Measurements from ENCODE around the gene GMDS. TPM values are rescaled to one million over a fixed set of nuclear protein-coding genes. Genes with fewer than 3 reads are reported as not detected.

The GMDS gene
- total and polyA plus RNA-seq, 2 experiments from 2014 or later: 30.1 to 36.5 TPM

GRCh38 chr6:1703091-1703855, 542.1 kb downstream of the GMDS start:
- 0 out of 3 replicates have a peak, but pooled peaks cover 7% of the 10 kb centered on the region for H3K4me1 Mint-ChIP-seq

GRCh38 chr6:1702580-1703051, 542.8 kb downstream of the GMDS start:
- Histone ChIP-seq H2AFZ (no peak overlapping the region), H3K4me1 (ENCODE audit: insufficient read depth) (no peaks in the 10 kb centered on the region), H3F3A (replicated peaks; ENCODE audit: low read depth) (no peaks in the 10 kb centered on the region), H3K4me3 (no peak overlapping the region), H3K27ac (ENCODE audit: low read depth) (no peak overlapping the region), H3K27me3 (ENCODE audit: insufficient read depth) (no peaks in the 10 kb centered on the region), H3K9me2 (ENCODE audit: insufficient read depth) (no peaks in the 10 kb centered on the region), H4K20me1 (replicated peaks; ENCODE audit: insufficient read depth) (no peaks in the 10 kb centered on the region), H3K79me2 (replicated peaks; ENCODE audit: insufficient read depth) (no peaks in the 10 kb centered on the region), H3K4me2 (no peak overlapping the region), H3K36me3 (ENCODE audit: insufficient read depth) (no peaks in the 10 kb centered on the region)
- H3K9me3 Mint-ChIP-seq: peaks cover 3% of the 10 kb centered on the region; the same call in 1 of the 3 replicates
- H3K4me1 Mint-ChIP-seq: 0 out of 3 replicates have a peak, but pooled peaks cover 7% of the 10 kb centered on the region
- DNase-seq (ENCODE audit: low spot score) (no peak), ATAC-seq (no peak)
- peak overlapping the region; percentile 26; the same call in 1 of the 2 replicates for H3K27ac Mint-ChIP-seq
- H3K4me3 Mint-ChIP-seq: no peak overlapping the region
- no peaks in the 10 kb centered on the region for H3K36me3 Mint-ChIP-seq (ENCODE audit: low read depth)
- peaks cover 5% of the 10 kb centered on the region for H3K27me3 Mint-ChIP-seq (ENCODE audit: insufficient read depth, low read depth, poor library complexity)
- TF ChIP-seq CTCF (conservative IDR thresholded peaks at IDR 0.05; ENCODE audit: low read depth in 2 of 2) (no peak), ZNF114 (CRISPR knock-in tag; IDR thresholded peaks at IDR 0.05) (no peak), JUNB (IDR thresholded peaks at IDR 0.05; ENCODE audit: unreplicated experiment) (no peak), POLR2AphosphoS5 (IDR thresholded peaks at IDR 0.05; ENCODE audit: low read depth) (no peak), ZNF331 (CRISPR knock-in tag; IDR thresholded peaks at IDR 0.05; ENCODE audit: low read depth) (no peak), CREB1 (CRISPR knock-in tag; IDR thresholded peaks at IDR 0.05; ENCODE audit: low read depth) (no peak), EZH2 (IDR thresholded peaks at IDR 0.05; ENCODE audit: low read depth, unreplicated experiment) (no peak), REST (IDR thresholded peaks at IDR 0.05; ENCODE audit: unreplicated experiment) (no peak), STAT1 (IDR thresholded peaks at IDR 0.05; ENCODE audit: unreplicated experiment) (no peak), NANOG (IDR thresholded peaks at IDR 0.05; ENCODE audit: borderline replicate concordance) (no peak), EZH2phosphoT487 (IDR thresholded peaks at IDR 0.05; ENCODE audit: unreplicated experiment) (no peak), ETS1 (IDR thresholded peaks at IDR 0.05) (no peak)

More at GRCh38 chr6:1703091-1703855, 542.1 kb downstream of the GMDS start:
- H3K27me3 Mint-ChIP-seq (ENCODE audit: insufficient read depth, low read depth, poor library complexity): peaks cover 5% of the 10 kb centered on the region
- H3K9me3 Mint-ChIP-seq: peaks cover 3% of the 10 kb centered on the region; the same call in 1 of the 3 replicates
- H3K4me3 Mint-ChIP-seq: no peak overlapping the region
- Histone ChIP-seq H4K20me1 (replicated peaks; ENCODE audit: insufficient read depth) (no peaks in the 10 kb centered on the region), H3K27ac (ENCODE audit: low read depth) (no peak overlapping the region), H2AFZ (no peak overlapping the region), H3K9me2 (ENCODE audit: insufficient read depth) (no peaks in the 10 kb centered on the region), H3F3A (replicated peaks; ENCODE audit: low read depth) (no peaks in the 10 kb centered on the region), H3K4me1 (ENCODE audit: insufficient read depth) (no peaks in the 10 kb centered on the region), H3K36me3 (ENCODE audit: insufficient read depth) (no peaks in the 10 kb centered on the region), H3K4me2 (no peak overlapping the region), H3K79me2 (replicated peaks; ENCODE audit: insufficient read depth) (no peaks in the 10 kb centered on the region), H3K4me3 (no peak overlapping the region), H3K27me3 (ENCODE audit: insufficient read depth) (no peaks in the 10 kb centered on the region)
- DNase-seq (ENCODE audit: low spot score) (no peak), ATAC-seq (no peak)
- H3K36me3 Mint-ChIP-seq (ENCODE audit: low read depth): no peaks in the 10 kb centered on the region
- peak overlapping the region; percentile 26; the same call in 1 of the 2 replicates for H3K27ac Mint-ChIP-seq
- TF ChIP-seq CREB1 (CRISPR knock-in tag; IDR thresholded peaks at IDR 0.05; ENCODE audit: low read depth): no peak
